HG03108 (cell line): ENCODE results near the gene FOLR1.
"Not testable (repeated sequence)": the region's sequence is repeated elsewhere in the genome, so short reads cannot be mapped to it uniquely, and the experiment has no call there.

Source experiments
- ATAC-seq: cut with Tn5 transposase; IDR thresholded peaks from one replicate; pipeline ENCODE4 v1.9.1; 2021; ENCODE audit warnings: moderate library complexity; ENCODE audit not compliant: unreplicated experiment

The FOLR1 gene

DNA sequence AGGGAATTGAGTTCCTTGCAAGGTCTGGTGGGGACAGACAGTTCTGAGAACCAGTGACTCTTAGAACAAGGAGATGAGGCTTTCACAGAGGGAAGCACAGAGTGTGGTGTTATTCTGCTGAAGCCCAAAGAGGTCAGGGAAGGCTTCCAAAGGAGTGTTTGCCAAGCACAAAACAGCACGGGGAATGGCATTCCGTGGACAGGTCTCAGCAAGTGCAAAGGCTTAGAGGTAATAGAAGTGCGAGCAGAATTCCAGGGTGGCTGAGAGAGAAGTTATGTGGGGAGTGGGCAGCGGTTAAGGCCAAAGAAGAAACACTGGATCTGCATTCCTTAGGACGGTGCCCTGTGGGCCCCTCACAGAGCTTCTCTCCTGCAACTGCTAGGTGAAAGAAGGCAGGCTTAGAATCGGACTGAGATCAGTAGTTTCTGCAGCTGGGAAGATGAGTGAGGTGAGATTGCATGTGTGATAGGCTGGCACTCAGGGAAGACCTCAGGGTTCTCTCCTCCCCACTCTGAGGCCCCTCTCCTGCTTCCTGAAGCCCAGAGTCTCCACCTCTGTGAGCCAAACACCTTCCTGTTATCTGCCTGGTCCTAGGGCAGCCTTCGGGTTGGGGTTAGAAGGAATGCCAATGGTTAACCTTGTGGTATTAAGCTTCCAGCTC, 10.9 kb upstream of the FOLR1 start:
- ATAC-seq = not testable (repeated sequence)

GRCh38 chr11:72181553-72181958, 10.4 kb upstream of the FOLR1 start:
- not testable (repeated sequence) for ATAC-seq

DNA sequence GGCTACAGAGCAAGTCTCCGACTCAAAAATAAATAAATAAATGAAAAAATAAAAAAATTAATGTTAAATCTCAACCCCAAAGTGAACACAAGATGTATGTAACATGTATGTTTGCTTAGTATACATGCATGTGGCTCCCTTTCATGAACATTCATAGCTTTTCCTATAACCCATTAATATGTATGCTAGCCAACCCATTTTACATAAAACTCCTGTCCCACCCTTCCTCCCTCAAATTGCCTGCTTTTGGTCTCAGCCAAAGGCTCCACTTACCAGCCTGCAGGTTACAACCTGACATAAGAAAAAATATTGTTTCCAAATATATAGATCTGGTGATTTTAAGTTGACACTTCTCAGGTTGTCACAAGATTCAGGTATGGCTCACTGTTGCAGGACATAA, 3.7 kb upstream of the FOLR1 start:
- no peak for ATAC-seq

DNA sequence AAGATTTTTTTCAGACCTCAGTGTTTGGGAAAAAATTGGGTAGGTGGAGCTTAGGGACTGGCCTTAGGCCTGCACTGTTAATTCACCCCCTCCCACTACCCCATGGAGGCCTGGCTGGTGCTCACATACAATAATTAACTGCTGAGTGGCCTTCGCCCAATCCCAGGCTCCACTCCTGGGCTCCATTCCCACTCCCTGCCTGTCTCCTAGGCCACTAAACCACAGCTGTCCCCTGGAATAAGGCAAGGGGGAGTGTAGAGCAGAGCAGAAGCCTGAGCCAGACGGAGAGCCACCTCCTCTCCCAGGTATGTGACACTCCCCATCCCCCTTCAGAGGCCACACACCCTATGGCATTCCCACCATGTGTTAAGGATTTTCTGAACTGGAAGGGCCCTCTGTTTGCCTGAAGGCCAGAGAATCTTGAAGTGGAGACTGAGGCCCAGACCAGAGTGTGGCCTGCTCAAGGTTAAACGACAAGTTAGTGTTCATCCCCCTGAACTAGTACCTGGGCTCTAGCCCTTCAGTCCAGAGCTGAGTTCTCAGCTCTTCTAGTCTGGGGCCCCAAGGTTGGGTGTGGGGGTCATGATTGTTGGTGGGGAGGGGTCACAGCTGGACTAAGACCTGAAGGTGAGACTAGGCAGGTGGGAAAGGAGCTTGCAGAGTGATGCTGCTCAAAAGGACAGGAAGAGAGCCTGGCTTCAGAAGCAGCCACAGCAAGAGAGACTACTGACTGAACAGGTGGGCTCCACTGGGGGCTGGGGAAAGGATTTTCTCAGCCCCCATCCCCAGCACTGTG, 2.3 kb upstream of the FOLR1 start:
- ATAC-seq = no peak

DNA sequence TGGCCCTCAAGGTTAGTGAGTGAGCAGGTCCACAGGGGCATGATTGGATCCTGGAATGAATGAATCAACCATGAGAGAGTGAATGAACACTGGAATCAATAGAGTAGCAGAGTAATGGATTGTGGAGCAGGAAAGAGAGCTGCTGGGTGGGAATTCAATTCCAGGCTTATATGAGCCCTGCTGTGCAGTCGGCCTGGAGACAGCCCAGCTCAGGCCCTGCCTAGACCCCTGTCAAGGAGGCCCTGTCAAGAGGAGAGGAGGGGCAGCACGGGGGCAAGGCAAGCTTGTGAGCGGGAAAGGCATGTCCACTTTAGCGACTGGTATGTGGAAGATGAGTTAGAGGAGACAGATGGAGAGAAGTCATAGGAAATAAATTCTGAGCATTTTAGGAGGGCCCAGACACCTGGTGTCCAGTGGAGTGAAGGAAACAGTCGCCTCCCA, 1.3 kb upstream of the FOLR1 start:
- ATAC-seq = no peak

GRCh38 chr11:72195518-72196270, 3.8 kb downstream of the FOLR1 start:
- no peak for ATAC-seq

DNA sequence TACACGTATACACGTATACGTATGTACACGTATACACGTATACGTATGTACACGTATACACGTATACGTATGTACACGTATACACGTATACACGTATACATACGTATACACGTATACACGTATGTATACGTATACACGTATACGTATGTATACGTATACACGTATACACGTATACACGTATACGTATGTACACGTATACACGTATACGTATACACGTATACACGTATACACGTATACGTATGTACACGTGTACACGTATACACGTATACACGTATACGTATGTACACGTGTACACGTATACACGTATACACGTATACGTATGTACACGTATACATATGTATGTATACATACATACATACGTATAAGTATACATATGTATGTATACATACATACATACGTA, 9.5 kb downstream of the FOLR1 start:
- not testable (repeated sequence) for ATAC-seq

DNA sequence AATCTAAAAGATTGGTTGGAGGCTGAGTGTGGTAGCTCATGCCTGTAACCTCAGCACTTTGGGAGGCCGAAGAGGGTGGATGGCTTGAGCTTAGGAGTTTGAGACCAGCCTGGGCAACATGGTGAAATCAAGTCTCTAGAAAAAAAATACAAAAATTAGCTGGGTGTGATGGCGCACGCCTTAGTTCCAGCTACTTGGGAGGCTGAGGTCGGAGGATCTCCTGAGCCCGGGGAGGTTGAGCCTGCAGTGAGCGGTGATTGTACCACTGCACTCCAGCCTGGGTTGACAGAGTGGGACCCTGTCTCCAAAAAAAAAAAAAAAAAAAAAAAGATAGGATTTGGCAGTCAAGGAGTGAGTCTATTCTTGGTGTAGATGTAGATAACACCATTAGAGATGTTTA, 10.6 kb downstream of the FOLR1 start:
- ATAC-seq = no peak

DNA sequence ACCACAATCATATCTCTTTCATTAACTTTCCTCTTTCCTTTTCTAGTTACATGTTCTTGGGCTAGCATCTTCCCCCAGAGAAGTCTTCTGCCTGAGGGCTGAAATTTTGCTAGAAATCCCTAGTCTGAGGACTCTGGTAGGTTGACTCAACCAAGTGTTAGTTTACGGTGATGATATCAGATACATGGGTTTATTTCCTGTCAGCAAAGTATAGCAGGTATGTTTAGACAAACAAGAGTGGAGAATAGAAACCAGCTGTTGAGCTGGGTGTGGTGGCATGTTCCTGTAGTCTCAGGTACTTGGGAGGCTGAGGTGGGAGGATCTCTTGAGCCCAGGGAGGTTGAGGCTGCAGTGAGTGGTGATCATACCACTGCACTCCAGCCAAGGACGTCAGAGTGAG, 11.2 kb downstream of the FOLR1 start:
- no peak for ATAC-seq

GRCh38 chr11:72204886-72205285, 12.9 kb downstream of the FOLR1 start:
- ATAC-seq = no peak

DNA sequence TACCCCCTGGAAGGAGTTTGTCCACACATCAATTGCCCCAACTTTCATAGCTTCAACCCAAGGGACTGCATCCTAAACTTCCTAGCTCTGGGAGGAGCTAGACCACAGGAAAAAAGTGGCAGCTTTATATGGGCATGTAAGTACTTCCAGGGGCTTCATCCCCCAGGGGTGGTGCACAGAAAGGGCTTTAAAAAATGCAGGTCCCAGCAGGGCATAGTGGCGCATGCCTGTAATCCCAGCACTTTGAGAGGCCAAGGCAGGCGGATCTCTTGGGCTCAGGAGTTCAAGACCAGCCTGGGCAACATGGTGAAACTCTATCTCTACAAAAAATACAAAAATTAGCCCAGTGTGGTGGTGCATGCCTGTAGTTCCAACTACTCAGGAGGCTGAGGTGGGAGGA, 14.9 kb downstream of the FOLR1 start:
- ATAC-seq = not testable (repeated sequence)

- ATAC-seq = no peak
Measured at GRCh38 chr11:72208281-72208680, 16.3 kb downstream of the FOLR1 start.

- no peak for ATAC-seq
Measured at GRCh38 chr11:72209101-72209500, 17.2 kb downstream of the FOLR1 start.

DNA sequence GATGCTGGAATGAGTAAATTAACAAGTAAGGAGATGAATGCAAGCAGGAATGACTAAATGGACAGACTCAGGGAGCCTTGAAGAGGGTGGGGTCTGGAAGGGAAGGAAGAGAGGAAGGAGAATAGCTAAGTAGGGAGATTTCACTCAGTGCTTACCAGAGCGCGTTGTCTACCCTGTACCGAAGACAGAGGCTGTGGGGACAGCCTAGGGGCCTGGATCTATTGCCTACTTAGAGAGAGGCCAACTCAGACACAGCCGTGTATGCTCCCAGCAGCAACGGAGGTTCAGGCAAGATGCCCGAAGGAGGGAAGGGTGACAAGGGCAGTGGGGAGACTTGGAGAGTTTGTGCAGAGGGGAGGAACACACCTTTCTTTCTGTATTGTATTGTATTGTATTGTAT, 24.7 kb downstream of the FOLR1 start, which contains the start of gene FOLR2:
TSS of gene FOLR2 (plus strand) at position 157 of the 400 bp plus-strand sequence. CDS start 1,791 bp downstream, outside the sequence.
- no peak for ATAC-seq

DNA sequence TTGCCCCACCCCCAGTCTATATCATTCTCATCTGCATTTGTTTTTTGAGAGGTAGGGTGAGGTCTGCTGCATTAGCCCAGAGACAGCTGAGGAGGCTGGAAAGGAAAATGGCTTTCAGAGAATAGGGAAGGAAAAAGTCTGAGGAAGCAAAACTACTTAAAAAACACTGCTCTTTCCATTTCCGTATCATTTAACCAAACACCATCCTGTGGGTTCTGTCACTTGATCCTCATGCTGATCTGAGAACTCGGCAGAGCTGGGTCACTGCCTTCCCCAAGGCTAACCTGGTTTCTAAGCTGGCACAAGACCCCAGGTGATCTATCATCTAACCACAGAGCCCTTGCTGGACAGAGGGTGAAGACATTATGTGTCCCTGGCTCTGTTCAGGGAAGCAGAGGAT, 25.9 kb downstream of the FOLR1 start:
- no peak for ATAC-seq

GRCh38 chr11:72218251-72218745, 26.4 kb downstream of the FOLR1 start:
- no peak for ATAC-seq

GRCh38 chr11:72220696-72221363, 28.9 kb downstream of the FOLR1 start:
- ATAC-seq = no peak

GRCh38 chr11:72221386-72222075, 29.6 kb downstream of the FOLR1 start:
- ATAC-seq = no peak

GRCh38 chr11:72222106-72222891, 30.4 kb downstream of the FOLR1 start:
- no peak for ATAC-seq
